ENCODE data around the gene DAAM1. TPM values are rescaled to one million over a fixed set of nuclear protein-coding genes. Genes with fewer than 3 reads are reported as not detected.

DAAM1 gene
- total RNA-seq, 4 donors from 2014 or later, result 40.0 to 86.7 (median 57.6) TPM

GRCh38 chr14:59349258-59349701 lies 160.8 kb downstream of the DAAM1 start:
- Histone ChIP-seq H3K27me3 (no peaks in the 10 kb centered on the region), H3K9me3 (no peaks in the 10 kb centered on the region), H3K4me1 (peaks cover 0 to 34% (median 10%) of the 10 kb centered on the region in 4 donors), H3K27ac (peak overlapping the region in 2 of 4 donors; percentile 3 to 74), H3K4me3 (no peak overlapping the region), H3K36me3 (peaks cover 0 to 54% (median 0%) of the 10 kb centered on the region in 3 donors)
- no peak for DNase-seq (ENCODE audit: low spot score in 2 of 2)
- no peak for TF ChIP-seq EP300 (IDR thresholded peaks at IDR 0.05)
- no peak for TF ChIP-seq CTCF (IDR thresholded peaks at IDR 0.05)
- no peak for TF ChIP-seq POLR2A (IDR thresholded peaks at IDR 0.05)
- WGBS, 2 donors, result 45 to 56% methylated on average over 4 of the region's 4 CpGs

- Histone ChIP-seq H3K36me3 (peaks cover 0 to 82% (median 0%) of the 10 kb centered on the region in 3 donors), H3K9me3 (no peaks in the 10 kb centered on the region), H3K4me1 (peaks cover 0 to 25% (median 8%) of the 10 kb centered on the region in 4 donors), H3K4me3 (no peak overlapping the region), H3K27me3 (no peaks in the 10 kb centered on the region), H3K27ac (no peak overlapping the region)
- 71 to 82% methylated on average over 3 of the region's 3 CpGs for WGBS, 2 donors
- no peak for TF ChIP-seq EP300 (IDR thresholded peaks at IDR 0.05)
- TF ChIP-seq CTCF (IDR thresholded peaks at IDR 0.05), result no peak
- no peak for TF ChIP-seq POLR2A (IDR thresholded peaks at IDR 0.05)
- DNase-seq (ENCODE audit: low spot score in 2 of 2), result no peak
Observed at GRCh38 chr14:59352961-59353360, 164.5 kb downstream of the DAAM1 start.

GRCh38 chr14:59354666-59355065 lies 166.2 kb downstream of the DAAM1 start:
- H3K4me1 ChIP-seq, result peaks cover 0 to 25% (median 8%) of the 10 kb centered on the region in 4 donors
- no peaks in the 10 kb centered on the region for H3K27me3 ChIP-seq
- H3K36me3 ChIP-seq, result peaks cover 0 to 74% (median 0%) of the 10 kb centered on the region in 3 donors
- DNase-seq (ENCODE audit: low spot score in 2 of 2), result no peak
- H3K4me3 ChIP-seq, result no peak overlapping the region
- 88 to 90% methylated on average over 3 of the region's 3 CpGs for WGBS, 2 donors
- TF ChIP-seq POLR2A (IDR thresholded peaks at IDR 0.05) (no peak), EP300 (IDR thresholded peaks at IDR 0.05) (no peak), CTCF (IDR thresholded peaks at IDR 0.05) (no peak)
- no peaks in the 10 kb centered on the region for H3K9me3 ChIP-seq
- peak overlapping the region in 1 of 4 donors; percentile 1 for H3K27ac ChIP-seq

GRCh38 chr14:59355091-59355490 lies 166.6 kb downstream of the DAAM1 start:
- DNase-seq (ENCODE audit: low spot score in 2 of 2), result no peak
- Histone ChIP-seq H3K9me3 (no peaks in the 10 kb centered on the region), H3K36me3 (peaks cover 0 to 71% (median 0%) of the 10 kb centered on the region in 3 donors), H3K4me1 (peaks cover 0 to 26% (median 8%) of the 10 kb centered on the region in 4 donors), H3K27ac (no peak overlapping the region), H3K4me3 (no peak overlapping the region), H3K27me3 (no peaks in the 10 kb centered on the region)
- TF ChIP-seq CTCF (IDR thresholded peaks at IDR 0.05), result no peak
- TF ChIP-seq POLR2A (IDR thresholded peaks at IDR 0.05), result no peak
- TF ChIP-seq EP300 (IDR thresholded peaks at IDR 0.05), result no peak
- 79% methylated on average over 3 of the region's 3 CpGs for WGBS, 2 donors

- WGBS, 2 donors, result 67 to 80% methylated on average over 2 of the region's 2 CpGs
- TF ChIP-seq POLR2A (IDR thresholded peaks at IDR 0.05) (no peak), CTCF (IDR thresholded peaks at IDR 0.05) (no peak), EP300 (IDR thresholded peaks at IDR 0.05) (no peak)
- Histone ChIP-seq H3K36me3 (peaks cover 0 to 59% (median 0%) of the 10 kb centered on the region in 3 donors), H3K9me3 (no peaks in the 10 kb centered on the region), H3K4me1 (peaks cover 0 to 38% (median 11%) of the 10 kb centered on the region in 4 donors), H3K27me3 (no peaks in the 10 kb centered on the region), H3K4me3 (no peak overlapping the region), H3K27ac (no peak overlapping the region)
- no peak for DNase-seq (ENCODE audit: low spot score in 2 of 2)
Observed at GRCh38 chr14:59356312-59356711, 167.8 kb downstream of the DAAM1 start.
